NCI-H1048 (cell line): ENCODE data around the gene MREG.
A peak's percentile ranks its signal among the peaks of the same experiment; 100 is the strongest.
"Not testable (repeated sequence)": the region's sequence is repeated elsewhere in the genome, so short reads cannot be mapped to it uniquely, and the experiment has no call there.

Experiments used
- DNase-seq: peaks from one replicate; lab custom pipeline; 2025; lab: John Stamatoyannopoulos, UW

MREG gene

DNA sequence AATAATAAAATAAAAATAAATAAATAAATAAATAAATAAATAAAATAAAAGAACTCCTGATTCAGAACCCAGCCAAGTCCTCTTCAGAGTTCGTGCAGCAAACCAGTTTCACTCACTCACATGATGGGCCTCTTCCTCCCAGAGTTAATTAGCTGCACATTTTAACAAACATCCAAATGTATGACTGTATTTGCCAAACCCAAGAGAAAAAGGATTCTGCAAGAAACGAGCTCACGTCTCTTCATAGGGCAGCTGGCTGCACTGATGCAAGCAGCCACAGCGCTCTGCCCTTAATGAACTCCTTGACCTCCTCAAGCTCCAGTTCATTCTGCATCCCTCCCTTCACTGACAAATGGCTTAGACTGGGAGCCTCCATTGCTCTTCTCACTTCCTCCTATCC is 55.1 kb downstream of the MREG start:
- DNase-seq = no peak

DNA sequence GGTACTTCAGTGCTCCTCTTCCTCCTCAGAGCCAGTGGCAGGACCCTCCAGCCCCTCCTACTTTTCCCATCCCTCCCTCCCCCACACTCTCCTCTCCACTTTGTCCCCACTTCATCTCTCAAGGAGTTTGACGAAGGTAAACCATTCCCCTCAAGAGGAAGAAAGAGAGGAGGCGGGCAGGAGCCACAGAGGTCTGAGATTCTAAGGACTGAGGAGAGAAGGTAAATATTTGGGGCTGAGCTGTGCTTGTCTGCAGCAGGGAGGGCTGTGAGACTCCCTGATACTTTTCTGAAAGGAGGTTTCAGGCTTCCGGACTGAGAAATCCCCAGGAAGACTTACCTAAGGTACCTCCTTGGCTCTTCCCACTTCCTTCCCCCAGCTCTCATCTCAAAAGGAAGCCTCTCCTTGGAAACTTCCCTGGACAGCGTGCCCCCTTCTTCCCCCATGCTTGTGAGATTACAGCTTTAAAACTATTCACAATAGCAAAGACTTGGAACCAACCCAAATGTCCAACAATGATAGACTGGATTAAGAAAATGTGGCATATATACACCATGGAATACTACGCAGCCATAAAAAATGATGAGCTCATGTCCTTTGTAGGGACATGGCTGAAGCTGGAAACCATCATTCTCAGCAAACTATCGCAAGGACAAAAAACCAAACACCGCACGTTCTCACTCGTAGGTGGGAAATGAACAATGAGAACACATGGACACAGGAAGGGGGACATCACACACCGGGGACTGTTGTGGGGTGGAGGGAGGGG is 55.8 kb downstream of the MREG start:
- DNase-seq = not testable (repeated sequence)

DNA sequence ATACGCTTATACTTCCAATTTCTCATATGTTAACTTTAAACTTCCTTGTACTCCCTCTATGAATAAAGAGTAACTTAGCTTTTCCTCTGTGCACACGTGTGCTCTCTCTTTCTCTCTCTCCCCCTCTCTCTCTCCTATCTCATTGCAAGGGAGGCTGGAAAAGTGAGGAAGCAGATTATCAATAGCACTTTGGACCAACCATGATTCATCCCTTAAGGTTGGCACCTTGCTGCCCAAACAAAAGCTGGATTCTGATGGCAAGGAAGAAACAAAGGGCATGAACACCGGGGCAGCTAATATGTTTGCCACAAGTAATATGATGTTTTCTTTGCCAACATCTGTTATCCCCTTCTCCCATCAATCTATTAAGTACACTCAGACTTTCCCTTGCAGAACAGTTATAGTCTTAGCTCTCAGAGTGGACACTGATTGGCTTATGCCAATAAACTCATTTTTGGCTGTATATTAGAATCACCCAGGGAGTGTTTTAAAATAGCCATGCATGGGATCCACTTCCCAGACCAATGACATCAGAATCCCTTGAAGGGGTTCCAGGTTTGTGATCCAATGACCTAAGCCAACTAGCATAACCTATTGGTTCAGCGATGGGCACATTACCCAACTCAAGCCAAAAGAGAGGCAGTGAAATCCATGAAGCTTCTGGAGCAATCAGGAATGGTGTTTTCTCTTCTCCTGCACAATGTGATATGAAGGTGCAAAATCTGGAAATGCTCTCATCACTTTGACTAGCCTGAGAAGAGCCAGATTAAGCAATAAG is 60.3 kb downstream of the MREG start:
- DNase-seq = no peak

DNA sequence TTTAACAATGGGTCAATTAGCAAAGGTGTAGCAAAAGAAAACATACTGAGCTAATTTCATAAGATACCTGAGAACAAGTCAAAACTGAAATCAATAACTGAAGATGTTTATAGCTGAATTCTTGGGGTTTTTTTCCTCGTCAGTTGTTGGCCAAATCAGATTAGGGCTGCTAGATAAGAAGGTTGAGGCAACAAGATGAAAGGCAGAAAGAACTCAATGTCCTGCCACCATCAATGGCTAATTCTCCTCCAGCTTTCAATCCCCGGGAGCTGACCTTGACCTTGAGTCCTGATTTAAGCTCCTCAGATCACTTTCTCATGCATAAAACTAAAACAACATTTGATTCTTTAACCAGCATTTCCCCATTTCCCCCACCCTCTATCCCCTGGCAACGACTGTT is 61.8 kb downstream of the MREG start:
- no peak for DNase-seq

DNA sequence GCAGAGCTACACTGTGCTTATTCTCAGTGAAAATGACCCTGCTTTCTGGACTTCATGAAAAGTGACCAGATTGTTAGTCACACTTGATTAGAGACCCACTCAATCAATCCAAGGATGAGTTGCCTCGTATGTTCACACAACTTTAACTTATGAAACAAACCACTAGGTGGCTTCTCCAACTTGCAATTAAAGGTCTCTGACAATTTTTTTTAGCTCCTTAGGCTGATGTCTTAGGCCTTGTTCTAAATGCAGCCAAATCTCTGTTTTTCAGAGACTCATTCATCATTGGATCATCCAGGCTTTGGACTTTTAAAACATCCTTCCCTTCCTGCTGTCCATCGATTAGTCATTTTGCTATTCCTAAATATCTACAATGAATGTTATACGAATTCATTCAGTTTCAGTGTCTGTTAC is 63.4 kb downstream of the MREG start:
- DNase-seq = no peak

DNA sequence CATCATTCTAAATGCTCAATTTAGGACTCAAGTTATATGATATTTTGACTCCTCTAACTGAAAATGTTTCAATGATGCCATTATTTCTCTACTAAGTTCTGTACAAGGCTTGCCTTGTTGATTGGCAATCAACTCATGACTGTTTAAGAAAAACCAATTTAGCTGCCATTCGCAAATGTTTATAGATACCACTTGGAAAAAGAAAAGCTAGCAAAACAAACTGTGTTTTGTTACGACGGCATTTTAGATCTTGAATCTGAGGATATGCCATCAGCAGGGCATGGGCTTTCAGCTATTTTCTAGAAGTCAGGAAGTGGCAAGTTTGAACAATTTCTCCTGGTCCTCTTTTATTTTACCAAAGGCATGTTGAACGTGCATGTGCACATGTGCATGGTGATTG is 65.3 kb downstream of the MREG start:
- DNase-seq = no peak

DNA sequence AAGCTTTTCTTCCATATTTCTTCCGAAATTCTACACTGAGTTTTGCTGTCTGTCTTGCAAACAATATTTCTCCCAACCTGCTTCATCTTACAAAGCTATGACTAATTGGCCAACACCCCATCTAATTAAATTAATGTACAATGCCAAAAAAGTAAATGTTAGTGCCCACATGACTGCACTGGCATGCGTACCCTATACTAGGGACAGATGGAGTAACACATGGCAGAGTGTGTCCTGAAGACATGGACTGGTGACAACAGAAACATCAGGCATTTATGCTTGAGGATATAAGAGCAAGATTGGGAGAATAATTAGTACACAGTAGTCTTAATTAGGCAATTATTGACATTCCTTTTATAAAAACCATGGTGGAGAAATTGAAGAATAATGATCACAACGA is 66.8 kb downstream of the MREG start:
- no peak for DNase-seq

DNA sequence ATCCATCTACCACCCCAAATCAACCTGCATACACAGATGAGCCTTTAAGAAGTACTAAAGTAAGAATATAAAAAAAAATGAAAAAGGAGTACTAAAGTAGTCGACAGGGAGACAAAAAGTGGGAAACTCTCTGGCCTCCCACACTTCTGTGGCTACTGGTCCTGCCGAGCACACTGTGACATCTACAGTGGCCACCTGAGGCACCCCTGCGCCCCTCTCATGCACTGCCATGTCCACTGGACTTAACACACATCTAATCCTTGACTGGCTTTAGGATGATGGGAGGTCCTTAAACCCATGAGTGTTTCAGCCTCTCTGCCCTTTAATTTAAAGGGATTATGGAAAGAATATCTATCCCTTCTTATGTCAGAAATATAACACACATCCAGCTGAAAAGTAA is 71.2 kb downstream of the MREG start:
- DNase-seq = no peak

DNA sequence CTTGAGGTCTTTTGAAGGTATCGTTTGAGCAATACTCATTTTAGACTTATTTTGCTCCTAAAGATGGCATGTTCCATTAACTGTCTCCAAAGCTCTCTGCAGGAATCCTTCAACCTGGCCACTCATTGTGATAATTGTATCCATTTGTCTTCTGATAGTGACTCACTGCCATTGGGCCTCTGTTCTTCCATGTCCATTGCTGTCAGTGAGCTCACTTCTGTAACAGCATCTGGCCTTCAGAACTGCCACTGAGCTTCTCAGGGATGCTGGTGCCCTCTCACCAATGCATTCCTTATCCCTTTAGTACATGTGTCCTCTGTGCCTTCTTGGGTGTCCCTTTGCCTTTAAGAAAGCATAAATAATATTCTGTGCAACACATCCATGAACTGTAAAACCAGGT is 71.6 kb downstream of the MREG start:
- DNase-seq = no peak

DNA sequence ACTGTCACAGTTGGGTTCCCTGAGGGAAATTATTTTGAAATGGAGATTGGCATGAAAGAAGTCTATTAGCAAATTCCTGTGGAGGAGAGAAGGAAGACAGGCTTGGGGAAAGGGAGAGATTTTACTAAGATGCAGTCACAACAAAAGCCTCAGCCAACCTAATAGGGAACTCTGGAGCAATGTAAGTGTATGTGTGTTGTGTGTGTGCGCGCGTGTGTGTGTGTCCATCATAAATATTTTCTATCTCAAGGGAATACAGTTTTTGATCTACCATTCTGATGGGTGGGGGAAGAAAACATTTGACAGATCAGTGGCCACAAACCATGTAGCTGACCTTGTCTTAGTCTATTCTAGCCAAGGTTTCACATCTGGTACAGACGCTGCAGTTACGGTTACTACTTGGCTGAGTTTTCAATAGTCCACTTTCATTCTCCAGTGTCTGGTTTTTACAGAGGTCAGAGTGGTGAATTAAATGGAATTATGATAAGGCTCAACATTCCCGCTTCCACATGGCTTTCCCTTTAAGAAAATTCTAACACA is 72.6 kb downstream of the MREG start:
- no peak for DNase-seq

DNA sequence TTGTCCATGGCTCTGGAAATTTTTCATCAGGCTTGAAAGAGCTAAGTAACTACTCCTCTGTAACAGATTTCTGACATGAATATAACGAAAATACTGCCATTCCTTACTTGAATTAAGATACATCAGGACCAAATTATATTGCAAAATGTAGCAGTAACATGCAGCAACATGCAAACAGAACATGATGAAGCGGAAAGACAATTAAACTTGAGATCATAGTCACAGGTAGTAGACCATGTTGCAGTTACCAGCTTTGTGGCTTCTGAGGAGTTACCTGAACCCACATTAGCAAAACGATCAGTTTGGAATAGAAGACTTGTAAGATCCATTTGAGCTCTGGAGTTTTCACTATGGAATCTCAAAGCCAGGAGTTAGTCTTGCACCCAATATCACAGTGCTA is 76.2 kb downstream of the MREG start:
- no peak for DNase-seq

DNA sequence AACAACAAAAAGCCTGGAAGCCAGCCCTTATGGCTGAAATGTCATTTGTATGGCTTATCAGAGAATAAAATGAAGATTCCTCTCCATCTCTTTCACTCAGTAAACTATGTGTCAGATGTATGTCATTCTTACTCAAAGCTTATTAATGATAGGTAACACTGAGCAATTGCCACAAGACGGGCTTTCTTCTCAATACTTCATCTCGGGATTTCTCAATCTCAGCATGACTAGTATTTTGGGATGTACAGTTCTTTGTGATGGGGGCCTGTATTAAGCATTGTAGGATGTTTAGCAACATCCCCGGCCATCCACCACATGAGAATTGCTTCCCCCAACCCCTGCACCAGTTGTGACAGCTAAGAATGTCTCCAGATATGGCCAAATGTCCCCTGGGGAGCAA is 80.2 kb downstream of the MREG start:
- no peak for DNase-seq

DNA sequence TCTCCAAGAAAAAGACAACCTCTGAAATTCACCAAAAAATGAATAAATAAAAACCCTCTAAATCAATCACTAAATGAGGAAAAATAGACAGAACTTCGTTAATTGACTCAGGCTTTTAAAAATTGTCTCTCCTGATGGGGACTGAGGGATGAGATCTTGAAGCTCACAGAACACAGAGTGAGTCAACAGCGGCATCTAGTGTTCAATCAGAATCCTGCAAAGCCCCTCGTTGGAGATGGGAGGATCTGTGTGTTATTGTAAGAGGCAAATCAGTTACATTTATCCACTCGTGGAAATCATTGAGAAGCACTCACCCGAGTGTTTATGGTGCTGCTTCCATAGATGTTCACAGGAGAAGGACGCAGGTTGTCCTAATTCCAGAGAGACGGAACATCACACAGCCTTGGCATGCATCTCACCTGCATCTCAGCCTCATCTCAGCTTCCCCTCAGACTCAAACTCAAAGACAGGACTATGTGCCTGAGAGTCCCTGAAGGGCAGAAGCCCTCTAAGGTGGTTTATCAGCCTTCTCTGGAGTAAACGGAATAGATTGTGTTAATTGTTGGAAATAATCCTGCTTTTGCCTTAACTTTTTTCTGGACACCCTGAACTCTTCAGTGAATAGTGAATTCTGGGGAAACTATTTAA is 82.0 kb downstream of the MREG start:
- DNase-seq = peak; percentile 34

DNA sequence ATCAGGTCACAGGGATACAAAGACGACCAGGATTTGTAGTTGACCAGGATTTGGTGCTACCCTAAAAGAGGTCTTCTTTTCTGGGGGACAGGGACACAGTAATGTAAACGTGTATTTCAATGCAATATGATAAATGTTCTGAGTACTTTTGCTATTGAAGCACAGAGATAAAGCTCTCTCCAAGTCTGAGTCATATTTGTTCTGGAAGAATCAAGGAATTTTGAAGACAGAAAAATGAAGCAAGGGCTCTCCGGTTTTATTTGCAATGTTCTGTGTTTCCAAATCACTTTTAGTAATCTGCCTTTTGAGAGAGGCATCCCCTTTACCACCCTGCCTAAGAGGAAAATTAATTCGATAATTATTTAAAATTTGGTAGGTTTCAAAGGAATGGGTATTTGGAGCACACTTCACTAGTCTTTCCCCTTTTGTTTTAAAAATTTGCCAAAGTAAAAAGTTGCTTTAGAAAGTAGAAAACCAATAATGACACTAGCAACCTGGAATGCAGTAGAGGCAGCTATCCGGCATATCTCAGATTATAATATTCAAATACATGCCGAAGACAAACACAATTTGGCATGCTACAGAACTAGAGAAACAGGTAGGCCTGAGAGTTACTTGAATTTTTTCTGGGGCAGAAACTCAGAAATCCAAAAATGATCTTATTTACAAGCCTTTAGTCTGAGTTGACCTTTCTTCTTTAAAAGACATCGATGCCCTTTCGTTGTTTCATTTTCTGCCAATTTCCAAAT is 82.7 kb downstream of the MREG start:
- DNase-seq = peak; percentile 30

DNA sequence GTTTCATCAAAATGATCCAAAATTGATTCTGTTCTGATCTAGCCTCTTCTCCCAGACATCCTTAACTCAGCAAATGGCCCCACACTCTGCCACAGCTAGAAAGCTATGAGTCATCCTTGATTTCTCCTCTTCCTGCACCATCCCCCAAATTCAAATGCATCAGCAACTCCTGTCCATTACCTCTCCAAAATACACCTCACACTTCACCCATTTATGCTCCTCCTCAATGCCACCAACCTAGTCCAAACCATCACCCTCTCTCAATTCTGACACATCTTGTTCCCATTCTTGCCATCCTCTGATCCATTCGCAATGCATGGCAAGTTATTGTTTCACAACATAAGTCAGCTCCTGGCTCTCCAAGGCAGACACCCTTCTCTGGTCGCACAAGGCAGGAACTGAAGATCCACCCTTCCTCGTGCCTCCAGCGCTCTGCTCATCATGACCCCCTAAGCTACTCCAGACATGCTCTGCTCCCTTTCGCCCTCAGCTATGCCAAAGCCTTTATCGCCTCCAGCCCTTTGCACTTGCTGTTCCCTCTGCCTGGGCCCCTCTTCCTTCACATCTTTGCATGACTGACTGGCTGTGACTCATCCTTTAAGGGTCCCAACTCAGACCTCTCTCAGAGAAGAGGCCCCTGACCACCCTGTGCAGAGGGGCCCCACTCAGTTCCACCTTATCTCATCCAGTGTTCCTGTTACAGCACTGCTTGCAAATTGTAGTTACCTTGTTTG is 83.6 kb downstream of the MREG start:
- DNase-seq = no peak

DNA sequence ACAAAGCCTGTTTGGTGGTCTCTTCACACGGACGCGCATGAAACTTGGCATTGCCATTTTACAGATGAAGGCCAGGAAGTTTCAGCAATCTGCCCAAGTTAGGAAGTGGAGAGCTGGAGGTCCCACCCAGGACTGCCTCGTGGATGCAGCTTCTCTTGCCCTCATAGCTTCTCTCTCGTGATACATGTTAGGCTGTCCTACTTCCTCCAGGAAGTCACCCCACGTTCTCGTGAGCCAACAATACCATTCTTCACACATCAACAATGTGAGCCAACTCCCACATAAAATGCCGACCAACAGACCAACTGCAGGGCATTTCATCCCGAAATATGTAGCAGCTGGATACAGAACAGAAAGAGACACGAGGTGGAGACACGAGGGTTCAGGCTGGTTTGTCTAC is 85.3 kb downstream of the MREG start:
- DNase-seq = no peak

DNA sequence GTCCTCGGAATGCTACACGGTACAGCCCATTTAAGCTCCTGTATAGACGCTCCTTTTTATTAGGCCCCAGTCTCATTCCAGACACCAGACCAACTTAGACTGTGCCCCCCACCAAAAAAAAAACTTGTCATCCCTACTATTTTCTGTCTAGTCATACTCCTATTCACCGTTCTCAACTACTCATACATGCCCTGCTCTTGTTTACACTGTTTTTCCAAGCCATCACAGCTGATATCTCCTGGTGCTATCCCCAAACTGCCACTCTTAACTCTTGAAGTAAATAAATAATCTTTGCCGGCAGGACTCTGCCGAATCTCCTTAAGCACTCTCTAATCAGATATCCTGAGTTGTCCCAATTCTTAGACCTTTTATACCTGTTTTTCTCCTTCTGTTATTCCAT is 86.4 kb downstream of the MREG start:
- not testable (repeated sequence) for DNase-seq

DNA sequence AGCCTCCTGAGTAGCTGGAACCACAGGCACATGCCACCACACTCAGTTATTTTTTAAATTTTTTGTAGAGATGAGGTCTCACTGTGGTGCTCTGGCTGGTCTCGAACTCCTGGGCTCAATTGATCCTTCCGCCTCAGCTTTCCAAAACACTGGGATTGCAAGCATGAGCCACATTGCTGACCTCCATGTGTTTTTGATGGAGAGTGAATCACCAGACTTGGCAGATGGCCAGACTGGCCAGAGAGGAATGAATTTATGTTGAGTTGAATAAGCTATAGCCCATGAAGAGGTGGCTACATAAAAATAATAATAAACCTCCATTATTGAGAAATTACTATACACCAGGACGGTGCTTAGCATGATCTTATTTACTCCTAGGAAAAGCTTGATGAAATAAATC is 91.5 kb downstream of the MREG start:
- DNase-seq = no peak

DNA sequence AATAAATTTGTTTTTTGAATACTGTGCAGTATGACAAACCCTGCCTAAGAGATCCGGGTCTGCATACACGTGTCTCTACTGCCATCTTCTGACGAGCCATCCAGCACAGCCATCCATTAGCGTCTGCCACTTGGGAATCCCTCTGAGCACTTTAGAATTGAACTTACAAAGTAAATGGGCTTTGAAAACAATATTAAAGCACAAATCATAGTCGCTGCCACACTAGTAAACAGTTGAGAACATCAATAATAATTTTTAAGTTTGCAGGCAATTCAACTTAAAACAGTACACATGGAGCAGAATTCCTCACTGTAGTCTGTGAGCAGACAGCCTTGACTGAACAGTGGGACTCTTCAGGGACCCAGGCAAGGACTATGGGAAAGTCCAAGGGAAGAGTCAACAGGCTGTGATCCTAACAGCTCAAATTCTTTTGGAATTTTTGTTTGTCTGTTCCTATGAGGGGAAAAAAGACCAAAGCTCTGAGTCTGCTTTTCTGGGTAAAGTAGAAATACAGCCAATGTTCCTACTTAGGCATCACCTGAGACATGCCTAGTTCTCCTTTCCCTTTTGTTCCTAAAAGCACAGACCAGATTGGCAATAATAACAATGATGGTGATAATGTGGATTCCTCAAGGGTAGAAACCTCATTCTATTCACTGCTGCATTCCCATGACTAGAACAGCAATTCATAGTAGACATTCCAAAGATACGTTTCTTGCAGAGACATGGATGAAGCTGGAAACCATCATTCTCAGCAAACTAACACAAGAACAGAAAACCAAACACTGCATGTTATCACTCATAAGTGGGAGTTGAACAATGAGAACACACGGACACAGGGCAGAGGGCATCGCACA is 92.9 kb downstream of the MREG start:
- peak; percentile 30 for DNase-seq

DNA sequence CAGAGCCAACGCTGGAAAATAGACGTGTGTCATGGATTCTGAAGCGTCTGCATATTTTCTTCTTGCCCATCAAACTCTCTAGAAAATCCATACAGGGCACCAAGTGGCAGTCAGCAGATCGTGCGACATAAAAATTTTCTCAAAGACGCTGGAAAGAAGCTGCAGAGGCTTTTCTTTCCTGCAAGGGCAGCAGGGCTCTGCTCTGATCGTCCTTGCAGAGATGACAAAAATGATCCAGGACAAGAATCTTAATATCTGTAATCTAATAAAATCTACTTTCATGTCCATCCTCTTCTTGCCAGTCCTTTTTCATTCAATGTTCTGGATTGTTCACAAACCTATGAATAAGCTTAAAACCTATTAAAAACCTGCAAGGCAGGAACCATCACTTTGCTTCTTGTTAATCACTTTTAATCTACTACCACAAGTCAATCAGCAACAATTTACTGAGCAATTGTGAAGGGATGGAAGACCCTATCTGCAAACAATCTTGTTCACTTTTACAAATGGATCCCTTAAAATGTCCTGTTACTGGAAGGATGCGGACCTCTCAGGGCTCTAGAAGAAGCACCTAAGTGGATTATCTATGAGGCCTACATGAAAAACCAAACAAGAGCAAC is 93.6 kb downstream of the MREG start:
- no peak for DNase-seq
